AG10803 (cell line): ENCODE results near the gene POLR2M.

Experiments
- DNase-seq: peaks from one replicate; pipeline ENCODE4 v3.0.0; 2010; ENCODE audit warnings: low read depth
- H3K4me3 ChIP-seq: 2 replicates; pipeline ENCODE4 v1.5.1; 2011; ENCODE audit warnings: mild to moderate bottlenecking, low read length, control low read depth
- CTCF ChIP-seq: conservative IDR thresholded peaks from 2 replicates; pipeline ENCODE4 v1.5.1; 2011; ENCODE audit warnings: mild to moderate bottlenecking, low read length, control low read depth, inconsistent platforms

Gene POLR2M

GRCh38 chr15:57747206-57747896 is 40.8 kb downstream of the POLR2M start:
- H3K4me3 ChIP-seq, result no peak overlapping the region
- no peak for TF ChIP-seq CTCF
- no peak for DNase-seq

- DNase-seq, result peak; percentile 58
- H3K4me3 ChIP-seq, result no peak overlapping the region
- TF ChIP-seq CTCF, result peak; percentile 81
Measured at GRCh38 chr15:57751177-57751800, 44.8 kb downstream of the POLR2M start.

GRCh38 chr15:57752436-57752835 is 45.9 kb downstream of the POLR2M start:
- TF ChIP-seq CTCF, result no peak
- no peak for DNase-seq

GRCh38 chr15:57752840-57753239 is 46.3 kb downstream of the POLR2M start:
- no peak for DNase-seq
- no peak overlapping the region for H3K4me3 ChIP-seq
- TF ChIP-seq CTCF, result no peak

More at GRCh38 chr15:57752436-57752835, 45.9 kb downstream of the POLR2M start:
- no peak overlapping the region for H3K4me3 ChIP-seq

- no peak overlapping the region for H3K4me3 ChIP-seq
- no peak for TF ChIP-seq CTCF
- no peak for DNase-seq
Measured at GRCh38 chr15:57756466-57756865, 50.0 kb downstream of the POLR2M start.

- peak; percentile 63 for DNase-seq
- no peak for TF ChIP-seq CTCF
- no peak overlapping the region for H3K4me3 ChIP-seq
Measured at GRCh38 chr15:57758560-57758959, 52.0 kb downstream of the POLR2M start.

- DNase-seq, result no peak
- H3K4me3 ChIP-seq, result no peak overlapping the region
- TF ChIP-seq CTCF, result no peak
Measured at GRCh38 chr15:57761562-57761961, 55.0 kb downstream of the POLR2M start.
